Dedifferentiated amniotic fluid mesenchymal stem cell (primary cell): ENCODE measurements around the gene CXCL16.
"Not testable (repeated sequence)": the region's sequence is repeated elsewhere in the genome, so short reads cannot be mapped to it uniquely, and the experiment has no call there.

ENCODE experiments used
- DNase-seq: peaks from one replicate; pipeline ENCODE4 v3.0.0-alpha.2; 2016; ENCODE audit errors: extremely low spot score

CXCL16 gene

GRCh38 chr17:4721203-4722135 lies 18.3 kb downstream of the CXCL16 start:
- DNase-seq: no peak

GRCh38 chr17:4720787-4721186 lies 18.9 kb downstream of the CXCL16 start:
- no peak for DNase-seq

- no peak for DNase-seq
These were observed 20.0 kb downstream of the CXCL16 start for GRCh38 chr17:4719684-4720221.

- DNase-seq: no peak
These were observed 20.6 kb downstream of the CXCL16 start for GRCh38 chr17:4719146-4719545.

- no peak for DNase-seq
These were observed 21.5 kb downstream of the CXCL16 start for GRCh38 chr17:4718276-4718675.

GRCh38 chr17:4717791-4718190 lies 21.9 kb downstream of the CXCL16 start:
- DNase-seq: no peak

- DNase-seq: no peak
These were observed 23.6 kb downstream of the CXCL16 start for GRCh38 chr17:4716081-4716480.

GRCh38 chr17:4715063-4715744 lies 24.5 kb downstream of the CXCL16 start:
- no peak for DNase-seq

GRCh38 chr17:4714340-4715062 lies 25.2 kb downstream of the CXCL16 start:
- DNase-seq: not testable (repeated sequence)

GRCh38 chr17:4712526-4712925 lies 27.2 kb downstream of the CXCL16 start:
- DNase-seq: no peak

GRCh38 chr17:4711661-4712181 lies 28.0 kb downstream of the CXCL16 start:
- DNase-seq: no peak

- no peak for DNase-seq
These were observed 28.8 kb downstream of the CXCL16 start for GRCh38 chr17:4710693-4711634.

- DNase-seq: peak; percentile 92
These were observed 29.7 kb downstream of the CXCL16 start, which contains the start of gene ARRB2 for GRCh38 chr17:4709794-4710692. TSS of gene ARRB2 (plus strand) at chr17:4710632. CDS start at chr17:4710722, 90 bp downstream.

- DNase-seq: no peak
These were observed 31.3 kb downstream of the CXCL16 start for GRCh38 chr17:4708436-4708835.

- DNase-seq: no peak
These were observed 33.6 kb downstream of the CXCL16 start for GRCh38 chr17:4706121-4706520.

- no peak for DNase-seq
These were observed 34.7 kb downstream of the CXCL16 start for GRCh38 chr17:4704991-4705390.

GRCh38 chr17:4704574-4704907 lies 35.2 kb downstream of the CXCL16 start:
- DNase-seq: not testable (repeated sequence)

- no peak for DNase-seq
These were observed 36.4 kb downstream of the CXCL16 start for GRCh38 chr17:4703330-4703691.

- no peak for DNase-seq
These were observed 38.6 kb downstream of the CXCL16 start for GRCh38 chr17:4701116-4701515.
